Activated T-helper 1 cell treated with Interleukin-2 at 50 U/mL for 16 hours (primary cell): ENCODE results near the gene MAP3K10.

ENCODE experiments used
- DNase-seq: peaks from one replicate; pipeline ENCODE4 v3.0.0-alpha.2; 2020; ENCODE audit warnings: low read depth

Gene MAP3K10

DNA sequence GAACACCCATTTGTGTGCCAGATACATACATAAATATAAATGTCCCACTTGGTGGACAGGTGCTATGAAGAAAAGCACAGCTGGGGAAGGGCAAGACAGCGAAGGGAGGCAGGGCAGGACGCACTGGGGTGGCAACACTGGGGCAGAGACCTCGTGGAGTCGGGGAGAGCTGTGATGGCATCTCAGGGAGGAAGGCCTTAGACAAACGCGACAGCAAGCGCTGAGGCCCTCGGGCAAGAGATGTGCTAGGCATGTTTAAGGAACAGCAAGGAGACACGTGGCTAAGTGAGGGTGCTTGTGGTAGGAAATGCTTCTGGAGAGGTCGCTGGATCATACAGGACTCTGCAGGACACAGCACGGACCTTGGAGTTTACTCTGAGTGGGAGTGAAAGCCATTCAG is 58.6 kb downstream of the MAP3K10 start:
- DNase-seq = no peak

DNA sequence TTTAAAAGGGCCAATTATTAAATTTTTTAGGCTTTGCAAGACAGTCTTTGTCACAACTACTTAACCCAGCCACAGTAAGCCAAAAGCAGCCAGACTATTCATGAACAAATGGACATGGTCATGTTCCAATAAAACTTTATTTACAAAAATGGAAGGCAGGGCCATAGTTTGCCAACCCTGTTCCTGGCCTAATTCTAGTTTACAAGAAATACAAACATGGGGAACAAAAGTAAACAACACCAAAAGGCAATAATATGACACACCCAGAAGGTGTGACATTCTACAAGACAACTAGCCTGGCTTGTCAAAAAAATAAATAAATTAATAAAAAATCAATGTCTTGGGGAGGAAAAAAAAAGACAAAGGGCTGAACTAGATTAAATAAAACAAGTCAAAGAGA is 60.0 kb downstream of the MAP3K10 start:
- DNase-seq = no peak

DNA sequence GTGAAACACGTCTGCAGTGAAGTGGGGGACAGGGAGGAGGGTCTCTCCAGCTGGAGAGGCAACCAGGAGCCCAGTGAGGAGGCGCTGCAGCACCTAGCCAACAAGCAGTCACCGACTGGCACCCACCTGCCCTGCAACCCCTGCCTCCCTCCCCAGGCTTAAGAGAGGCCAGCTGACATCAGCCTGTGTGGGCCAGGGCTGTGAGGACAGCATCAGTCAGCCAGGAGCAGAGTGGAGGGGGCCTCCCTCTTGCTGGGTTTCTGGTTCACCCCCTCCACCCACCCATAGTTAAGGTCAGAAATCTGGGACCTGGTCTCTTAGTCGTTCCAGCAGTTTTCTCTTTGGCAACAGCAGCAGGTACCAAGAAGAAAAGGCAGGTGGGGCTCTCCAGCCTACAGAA is 60.8 kb downstream of the MAP3K10 start:
- no peak for DNase-seq

DNA sequence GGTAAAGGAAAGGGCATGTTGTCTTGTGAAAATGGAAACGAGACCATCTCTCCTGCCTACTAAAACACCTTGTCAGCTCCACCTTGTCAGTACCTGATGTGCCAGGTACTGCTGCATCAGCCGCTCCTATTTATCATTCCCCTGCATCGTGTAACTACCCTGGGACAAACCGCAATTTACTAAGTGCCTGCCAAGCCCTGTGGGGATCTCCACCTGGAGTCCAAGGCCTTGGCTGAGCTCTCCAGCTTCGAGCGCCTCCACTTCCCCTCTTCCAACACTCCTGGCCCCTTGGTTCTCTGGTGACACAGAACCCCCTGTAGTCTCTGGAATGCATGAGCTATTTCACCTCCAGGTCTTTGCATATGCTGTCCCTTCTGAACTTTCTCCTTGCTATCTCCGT is 61.2 kb downstream of the MAP3K10 start:
- DNase-seq = no peak

DNA sequence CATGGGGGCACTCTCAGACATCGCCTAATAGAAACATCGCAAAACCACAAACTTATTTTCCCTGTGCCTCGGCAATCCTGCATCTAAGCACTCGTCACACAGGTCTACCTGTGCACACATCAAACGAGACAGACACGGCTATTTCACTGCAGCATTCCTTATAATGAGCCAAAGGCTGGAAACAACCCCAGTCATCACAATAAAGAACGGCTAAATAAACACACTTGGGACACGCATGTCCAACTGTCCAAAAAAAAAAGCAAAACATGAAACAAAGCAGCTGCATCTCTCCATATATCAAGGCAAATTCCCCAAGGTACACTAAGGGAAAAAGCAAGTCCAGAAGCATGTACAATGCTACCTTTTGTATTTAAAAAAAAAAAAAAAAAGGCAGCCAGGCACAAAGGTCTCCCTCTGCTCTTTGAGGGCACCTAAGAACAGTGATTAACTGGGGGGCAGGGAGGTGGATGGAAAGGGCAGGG is 62.4 kb downstream of the MAP3K10 start:
- DNase-seq = no peak

DNA sequence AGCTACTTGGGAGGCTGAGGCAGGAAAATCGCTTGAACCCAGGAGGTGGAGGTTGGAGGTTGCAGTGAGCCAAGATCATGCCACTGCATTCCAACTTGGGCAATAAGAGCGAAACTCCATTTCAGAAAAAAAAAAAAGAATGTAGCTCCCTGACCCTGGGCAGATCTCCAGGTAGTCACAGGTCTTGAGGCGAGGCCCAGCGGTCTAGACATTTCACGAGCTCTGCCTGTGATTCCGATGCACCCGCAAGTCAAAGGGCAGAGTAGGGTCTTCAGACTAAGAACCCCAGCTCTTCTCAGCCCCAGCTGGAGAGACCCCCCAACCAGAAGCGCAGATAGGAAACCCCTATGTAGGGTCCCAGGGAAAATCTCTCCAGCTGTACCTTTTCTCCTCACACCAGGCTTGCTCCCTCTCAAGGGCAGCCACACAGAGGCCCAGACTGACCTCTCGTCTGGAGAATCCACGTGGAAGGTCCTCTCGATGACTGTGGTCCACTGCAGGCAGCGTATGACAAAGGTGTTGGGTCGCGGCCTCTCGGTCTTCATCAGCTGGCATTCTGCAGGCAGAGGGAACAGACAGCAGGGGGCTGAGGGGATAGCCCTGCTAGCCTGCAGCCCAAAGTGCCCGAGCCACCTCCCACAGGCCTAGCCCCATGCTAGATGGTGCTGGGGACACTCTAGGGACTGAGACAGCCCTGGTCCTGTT is 63.6 kb downstream of the MAP3K10 start:
- no peak for DNase-seq

DNA sequence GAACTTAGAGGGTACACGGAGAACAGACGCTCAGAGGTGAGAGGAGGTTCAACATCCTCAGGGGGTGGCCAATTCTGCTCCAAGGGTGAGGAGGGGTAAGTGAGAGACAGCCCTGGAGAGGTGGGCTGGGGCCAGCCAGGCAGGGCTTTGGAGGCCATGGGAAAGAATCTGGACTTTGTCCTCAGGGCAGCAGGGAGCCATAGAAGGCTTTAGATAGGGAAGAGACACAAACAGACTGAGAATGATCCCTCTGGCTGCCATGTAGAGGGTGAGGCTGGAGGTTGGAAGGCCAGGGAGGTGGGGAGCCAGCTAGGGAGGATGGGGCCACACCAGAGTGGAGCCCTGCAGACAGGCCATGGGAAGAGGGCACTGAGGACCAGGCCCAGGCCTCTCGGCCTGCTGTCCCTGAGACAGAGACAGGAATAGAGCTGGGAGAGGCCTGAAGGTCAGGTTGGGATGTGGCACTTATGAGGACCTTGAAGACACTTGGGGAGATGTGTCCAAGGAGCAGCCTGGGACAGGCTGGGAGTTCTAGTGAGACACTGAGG is 64.5 kb downstream of the MAP3K10 start:
- DNase-seq = no peak

DNA sequence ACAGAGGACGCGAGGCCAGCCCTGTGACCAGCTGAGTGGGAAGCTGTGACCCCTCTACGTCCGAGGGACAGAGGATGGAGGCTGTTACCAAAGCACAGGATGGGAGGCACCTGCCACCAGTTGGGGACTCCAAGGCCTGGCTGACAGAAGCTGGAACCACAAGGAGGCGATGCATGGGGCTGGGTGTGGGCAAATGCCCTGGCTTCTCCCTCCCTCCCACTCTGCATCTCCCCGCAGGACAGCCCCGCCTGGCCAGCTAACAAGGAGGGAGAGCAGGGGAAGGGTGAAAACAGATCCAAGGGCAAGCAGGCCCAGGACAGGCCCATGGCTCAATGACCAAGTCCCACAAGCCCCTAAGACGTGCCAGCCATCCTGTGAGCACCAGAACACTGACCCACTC is 65.3 kb downstream of the MAP3K10 start:
- no peak for DNase-seq

DNA sequence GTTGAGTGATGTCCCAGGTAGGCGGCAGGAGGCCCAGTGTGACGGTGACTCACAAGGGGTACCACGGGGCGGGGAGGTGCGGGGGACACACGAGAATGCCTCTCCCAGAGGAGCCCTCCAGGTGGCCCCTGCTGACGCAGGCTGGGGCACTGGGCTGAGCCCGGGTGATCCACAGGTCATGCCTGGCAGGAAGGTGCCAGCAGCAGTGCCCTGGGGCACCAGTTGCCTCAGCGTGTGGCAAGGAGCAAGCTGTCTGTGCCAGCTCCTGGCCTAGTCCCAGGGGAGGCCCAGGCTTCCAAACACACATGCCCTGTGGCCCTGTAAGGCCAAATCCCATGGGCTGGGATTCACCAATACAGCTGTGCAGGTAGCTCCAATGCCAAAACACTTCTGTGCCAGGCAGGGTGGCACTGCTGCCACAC is 65.9 kb downstream of the MAP3K10 start:
- no peak for DNase-seq

DNA sequence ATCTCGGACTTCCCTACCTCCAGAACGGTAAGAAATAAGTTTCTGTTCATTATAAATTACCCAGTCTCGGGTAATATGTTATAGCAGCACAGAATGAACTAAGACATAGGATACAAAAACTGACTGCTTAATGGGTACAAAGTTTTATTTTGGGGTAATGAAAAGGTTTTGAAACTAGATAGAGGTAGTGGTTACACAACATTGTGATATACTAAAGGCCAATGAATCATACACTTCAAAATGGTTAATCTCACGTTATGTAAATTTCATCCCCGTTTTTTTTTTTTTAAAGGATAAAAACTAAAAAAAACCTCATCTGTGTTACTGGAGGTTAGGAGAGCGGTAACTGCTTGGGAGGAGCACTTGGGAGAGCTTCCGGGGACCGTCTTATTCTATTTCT is 70.4 kb downstream of the MAP3K10 start:
- no peak for DNase-seq

DNA sequence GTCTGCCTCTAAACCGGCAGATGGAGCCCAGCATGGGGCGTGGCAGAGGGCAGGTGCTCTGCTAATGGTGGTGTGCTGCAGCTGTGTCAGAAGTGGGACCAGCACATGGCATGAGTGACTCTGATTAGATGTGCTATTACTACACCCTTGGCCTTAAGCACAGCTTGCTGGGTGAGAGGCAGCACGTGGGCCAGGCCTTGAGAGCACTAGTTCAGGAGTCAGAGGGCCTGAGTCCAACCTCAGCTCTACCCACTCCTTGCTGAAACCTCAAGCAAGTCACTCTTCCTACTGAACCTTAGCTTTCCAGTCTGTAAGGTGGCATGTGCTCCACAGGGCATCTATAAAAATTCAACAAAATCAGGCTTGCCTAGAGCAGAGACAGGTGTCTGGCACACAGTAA is 71.2 kb downstream of the MAP3K10 start:
- no peak for DNase-seq

DNA sequence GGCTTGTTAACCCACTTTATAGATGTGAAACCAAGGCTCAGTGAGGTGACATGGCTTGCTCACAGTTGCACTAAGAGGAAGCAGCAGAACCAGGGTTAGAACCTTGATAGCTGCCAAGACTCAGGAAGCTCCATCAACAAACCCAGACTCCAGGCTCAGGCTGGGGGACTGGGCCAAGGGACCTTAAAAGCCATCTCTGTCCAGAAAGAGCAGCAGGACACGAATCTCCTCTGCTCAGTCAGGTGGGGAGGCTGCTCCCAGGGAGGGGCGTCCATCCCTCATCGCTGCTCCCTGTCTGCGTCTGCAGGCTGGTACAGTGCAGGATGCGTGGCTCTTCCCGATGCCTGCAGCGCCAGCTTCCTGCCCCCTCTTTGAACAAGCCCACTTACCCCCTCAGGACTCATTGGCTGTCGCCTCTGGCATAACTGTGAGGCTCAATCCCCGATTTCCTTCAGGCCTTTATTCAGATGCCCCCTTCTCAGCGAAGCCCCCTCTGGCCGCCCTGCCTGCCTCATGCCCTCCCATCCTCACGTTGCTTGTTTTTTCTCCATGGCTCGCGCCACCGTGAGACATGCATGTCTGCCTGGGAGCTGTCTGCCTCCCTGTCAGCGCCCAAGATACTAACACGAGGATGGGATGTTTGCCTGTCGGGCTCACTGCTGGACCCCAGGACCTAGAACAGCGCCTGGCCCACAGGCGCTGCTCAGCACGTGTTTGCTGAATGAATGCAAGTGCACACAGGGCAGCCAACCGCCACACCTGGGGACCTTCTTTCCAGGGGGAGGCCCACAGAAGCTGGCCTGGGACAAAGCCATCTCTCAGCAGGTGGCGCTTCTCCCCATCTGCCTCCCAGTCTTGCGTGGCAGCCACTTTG is 72.5 kb downstream of the MAP3K10 start:
- DNase-seq = no peak

DNA sequence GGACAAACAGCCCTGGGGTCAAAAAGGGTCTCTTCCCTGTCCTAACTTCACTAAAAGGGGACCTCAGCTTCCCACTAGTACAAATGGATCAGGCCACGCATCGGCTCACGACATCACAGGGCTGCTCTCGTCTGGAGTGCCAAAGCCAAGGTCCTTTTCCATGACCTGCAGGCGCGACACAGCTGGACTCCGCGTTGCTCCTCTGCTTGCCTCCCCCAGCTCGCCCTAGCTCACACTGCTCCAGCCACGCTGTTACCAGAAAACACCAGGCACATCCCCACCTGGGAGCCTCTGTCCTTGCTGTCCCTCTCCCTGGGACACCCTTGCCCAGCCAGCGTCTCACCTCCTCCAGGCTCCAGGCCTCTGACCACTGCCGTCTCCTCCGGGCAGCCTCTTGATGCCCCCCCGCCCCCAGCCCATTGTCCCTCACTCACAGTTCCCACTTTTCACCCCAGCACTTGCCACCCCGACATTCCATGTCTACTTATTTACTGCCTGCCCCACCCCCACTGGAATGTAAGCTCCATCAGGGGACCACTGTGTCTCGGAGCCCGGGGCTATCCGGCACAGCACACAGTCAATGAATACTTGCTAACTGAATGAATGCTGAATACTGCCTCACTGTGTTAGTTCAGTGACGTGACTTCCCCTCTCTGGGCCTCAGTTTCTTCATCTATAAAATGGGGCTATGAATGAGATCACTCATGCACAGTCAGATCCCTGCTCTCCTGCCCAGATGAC is 73.3 kb downstream of the MAP3K10 start:
- no peak for DNase-seq
